Prostate gland (tissue), 2 donors: Measurements from ENCODE around the gene PFN2. TPM values are rescaled to one million over a fixed set of nuclear protein-coding genes. Genes with fewer than 3 reads are reported as not detected.

Experiments
- DNase-seq: peaks from one replicate; pipeline ENCODE4 v3.0.0-alpha.2; 2019; ENCODE audit warnings: low spot score
- H3K27ac ChIP-seq, 2 donors: fragments of 200-600 bp; sonication (generic); 2 replicates each; pipeline ENCODE4 v1.5.1; 2017 to 2019
- H3K27me3 ChIP-seq: fragments of 200-600 bp; sonication (generic); replicated peaks from 2 replicates; pipeline ENCODE4 v1.5.1; 2019; ENCODE audit not compliant: insufficient read depth
- H3K36me3 ChIP-seq, 2 donors: fragments of 200-600 bp; sonication (generic); 1 replicate in 1 of 2; 2 replicates in 1 of 2; pipeline versions ENCODE4 v1.5.1 to v1.8.1; 2017 to 2019
- H3K4me1 ChIP-seq: fragments of 200-600 bp; sonication (generic); replicated peaks from 2 replicates; pipeline ENCODE4 v1.5.1; 2019
- H3K4me3 ChIP-seq, 2 donors: fragments of 200-600 bp; sonication (generic); 2 replicates each; pipeline ENCODE4 v1.5.1; 2017 to 2019
- H3K9me3 ChIP-seq: fragments of 200-600 bp; sonication (generic); 2 replicates; pipeline ENCODE4 v1.5.1; 2017
- CTCF ChIP-seq, 4 experiments: fragments of 200-600 bp in 2 of 4; fragments of 450-650 bp in 2 of 4; sonication (generic) in 2 of 4; IDR thresholded peaks; 1 replicate in 3 of 4; 2 replicates in 1 of 4; pipeline ENCODE4 v1.5.1; 2016 to 2019; ENCODE audit warnings: antibody characterized with exemption in 4 of 4, mild to moderate bottlenecking in 2 of 4, moderate library complexity in 2 of 4
- POLR2A ChIP-seq: fragments of 450-650 bp; IDR thresholded peaks from one replicate; pipeline ENCODE4 v1.6.1; 2016; ENCODE audit warnings: antibody characterized with exemption, mild to moderate bottlenecking
- POLR2AphosphoS5 ChIP-seq: sonication (generic); formaldehyde crosslinking; IDR thresholded peaks from one replicate; pipeline ENCODE4 v1.6.1; 2017; ENCODE audit warnings: antibody characterized with exemption
- WGBS: methylation state at CpG from one replicate; pipeline ENCODE4 v1.1.5; 2018; 5-methylcytosine and 5-hydroxymethylcytosine counted together
- intact Hi-C: fragments of 100-400 bp; cut with DNase I; formaldehyde crosslinking; loops from one replicate; pipeline ENCODE4 v1.14.2; 2022
- total RNA-seq, 2 donors: library from RNA; depleted of rRNA; stranded (reverse); fragments of >200 nt; gene quantifications; one replicate each; pipeline ENCODE4 v1.1.0, GENCODE V29; 2016

The PFN2 gene, protein sequence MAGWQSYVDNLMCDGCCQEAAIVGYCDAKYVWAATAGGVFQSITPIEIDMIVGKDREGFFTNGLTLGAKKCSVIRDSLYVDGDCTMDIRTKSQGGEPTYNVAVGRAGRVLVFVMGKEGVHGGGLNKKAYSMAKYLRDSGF
- 10 to 100 TPM; 45.5 to 66.5 TPM for total RNA-seq

DNA sequence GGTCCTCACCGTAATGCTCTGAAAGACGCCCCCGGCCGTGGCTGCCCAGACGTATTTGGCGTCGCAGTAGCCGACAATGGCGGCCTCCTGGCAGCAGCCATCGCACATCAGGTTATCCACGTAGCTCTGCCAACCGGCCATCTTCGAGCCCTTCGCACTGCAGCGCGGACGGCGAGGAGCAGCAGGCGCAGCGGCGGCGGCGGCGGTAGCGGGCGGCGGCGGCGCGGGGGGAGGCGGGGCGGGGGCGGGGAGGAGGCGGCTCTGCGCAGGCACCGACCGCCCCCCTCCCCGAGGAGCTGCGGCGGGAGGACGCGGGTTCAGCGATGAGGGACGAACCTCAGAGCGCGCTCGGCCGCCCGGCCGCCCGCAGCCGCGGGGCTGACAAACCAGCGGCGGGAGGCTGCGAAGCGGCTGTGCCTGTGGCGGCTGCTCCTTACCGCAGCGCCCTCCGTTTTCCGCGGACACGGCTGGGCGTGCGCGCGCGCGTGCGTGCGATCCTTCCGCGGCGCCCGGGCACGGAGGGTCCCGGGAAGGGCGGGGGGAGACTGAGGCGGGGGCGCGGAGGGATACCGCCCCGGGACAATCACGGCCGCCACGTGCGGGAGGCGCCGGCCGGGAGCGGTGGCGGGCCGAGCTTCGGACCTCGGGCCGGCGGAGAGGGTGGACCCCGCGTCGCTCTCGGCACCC is at the start of gene PFN2:
Gene PFN2, minus strand, starts transcription at position 180 of the 687 bp plus-strand sequence. Its CDS starts 39 bp downstream, at position 141.
- peak within 1 kb of the TSS; percentile 91 to 94 for H3K27ac ChIP-seq
- intact Hi-C loops = loop anchor here (5.0 kb wide), 1 partner anchor 154 kb away; no protein-coding TSS in a partner anchor
- under 1% methylated on average over 46 of the region's 102 CpGs for WGBS
- H3K27me3 ChIP-seq = no peaks in the 10 kb centered on the region
- DNase-seq = peak; percentile 65
- H3K4me1 ChIP-seq = peaks cover 4% of the 10 kb centered on the region
- TF ChIP-seq POLR2A = peak; percentile 16
- no peak for TF ChIP-seq CTCF (IDR thresholded peaks at IDR 0.05)
- no peak for TF ChIP-seq POLR2AphosphoS5
- peak within 1 kb of the TSS; percentile 92 to 94 for H3K4me3 ChIP-seq
- H3K9me3 ChIP-seq = no peaks in the 10 kb centered on the region
- H3K36me3 ChIP-seq = no peaks in the 10 kb centered on the region

GRCh38 chr3:150015901-150016300 is 45.2 kb upstream of the PFN2 start:
- no peak for TF ChIP-seq CTCF (IDR thresholded peaks at IDR 0.05)
- TF ChIP-seq POLR2A = no peak
- TF ChIP-seq POLR2AphosphoS5 = no peak
- 85% methylated on average over 2 of the region's 2 CpGs for WGBS
- Histone ChIP-seq H3K9me3 (no peaks in the 10 kb centered on the region), H3K27ac (no peak overlapping the region), H3K4me3 (no peak overlapping the region), H3K27me3 (no peaks in the 10 kb centered on the region), H3K4me1 (no peaks in the 10 kb centered on the region), H3K36me3 (no peaks in the 10 kb centered on the region)
- no peak for DNase-seq
- intact Hi-C loops = no loop called here

GRCh38 chr3:150014782-150015181 is 44.1 kb upstream of the PFN2 start:
- Histone ChIP-seq H3K36me3 (no peaks in the 10 kb centered on the region), H3K9me3 (no peaks in the 10 kb centered on the region), H3K4me1 (no peaks in the 10 kb centered on the region), H3K27me3 (no peaks in the 10 kb centered on the region), H3K27ac (no peak overlapping the region), H3K4me3 (no peak overlapping the region)
- no peak for DNase-seq
- intact Hi-C loops = no loop called here
- TF ChIP-seq POLR2AphosphoS5 (no peak), CTCF (IDR thresholded peaks at IDR 0.05) (no peak), POLR2A (no peak)

DNA sequence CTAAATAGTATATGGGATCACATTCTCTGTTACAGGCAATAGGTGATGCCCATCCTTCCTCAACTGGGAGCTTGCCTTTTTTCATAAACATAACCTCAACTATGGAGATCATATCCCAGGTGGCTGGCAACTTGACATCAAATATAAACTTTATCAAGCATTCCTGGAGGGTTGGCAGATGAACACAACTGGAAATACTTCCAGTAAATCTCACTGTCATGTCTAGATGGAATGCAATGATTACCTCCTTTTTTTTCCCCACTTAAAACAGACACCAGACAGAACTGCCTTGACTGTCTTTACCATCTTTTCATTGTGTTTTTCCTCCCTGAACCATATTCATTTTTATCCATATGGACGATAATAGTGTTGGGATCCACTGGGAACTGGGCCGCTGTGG is 43.1 kb upstream of the PFN2 start:
- no peak for TF ChIP-seq POLR2A
- Histone ChIP-seq H3K4me1 (no peaks in the 10 kb centered on the region), H3K27me3 (no peaks in the 10 kb centered on the region), H3K4me3 (no peak overlapping the region), H3K27ac (no peak overlapping the region), H3K36me3 (no peaks in the 10 kb centered on the region), H3K9me3 (no peaks in the 10 kb centered on the region)
- WGBS = 90% methylated on average over 2 of the region's 2 CpGs
- no peak for DNase-seq
- intact Hi-C loops = no loop called here

DNA sequence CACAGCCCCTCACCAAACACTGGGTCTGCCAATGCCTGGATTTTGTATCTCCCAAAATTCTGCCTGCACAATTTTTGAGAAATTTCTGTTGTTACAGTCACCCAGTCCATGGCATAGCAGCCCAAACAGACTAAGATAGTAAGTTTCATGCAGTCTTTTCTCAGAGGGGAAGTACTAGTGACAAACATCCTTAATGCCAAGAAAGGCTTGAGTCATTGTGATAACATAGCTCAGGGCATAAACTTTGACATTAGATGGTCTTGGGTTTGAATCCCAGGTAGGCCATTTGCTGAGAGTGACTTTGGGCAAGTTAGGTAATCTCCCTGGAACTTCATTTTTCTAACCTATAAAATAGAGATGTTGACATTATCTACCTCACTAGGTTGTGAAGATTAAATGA is 36.1 kb upstream of the PFN2 start:
- DNase-seq = no peak
- H3K36me3 ChIP-seq = no peaks in the 10 kb centered on the region
- H3K9me3 ChIP-seq = no peaks in the 10 kb centered on the region
- TF ChIP-seq POLR2AphosphoS5 (no peak), POLR2A (no peak), CTCF (IDR thresholded peaks at IDR 0.05) (no peak)
- H3K4me3 ChIP-seq = no peak overlapping the region
- H3K4me1 ChIP-seq = no peaks in the 10 kb centered on the region
- no peak overlapping the region for H3K27ac ChIP-seq
- intact Hi-C loops = no loop called here
- no peaks in the 10 kb centered on the region for H3K27me3 ChIP-seq
